ENCODE measurements around the gene IL11.
"Not testable (repeated sequence)": the region's sequence is repeated elsewhere in the genome, so short reads cannot be mapped to it uniquely, and the experiment has no call there.

Gene IL11

DNA sequence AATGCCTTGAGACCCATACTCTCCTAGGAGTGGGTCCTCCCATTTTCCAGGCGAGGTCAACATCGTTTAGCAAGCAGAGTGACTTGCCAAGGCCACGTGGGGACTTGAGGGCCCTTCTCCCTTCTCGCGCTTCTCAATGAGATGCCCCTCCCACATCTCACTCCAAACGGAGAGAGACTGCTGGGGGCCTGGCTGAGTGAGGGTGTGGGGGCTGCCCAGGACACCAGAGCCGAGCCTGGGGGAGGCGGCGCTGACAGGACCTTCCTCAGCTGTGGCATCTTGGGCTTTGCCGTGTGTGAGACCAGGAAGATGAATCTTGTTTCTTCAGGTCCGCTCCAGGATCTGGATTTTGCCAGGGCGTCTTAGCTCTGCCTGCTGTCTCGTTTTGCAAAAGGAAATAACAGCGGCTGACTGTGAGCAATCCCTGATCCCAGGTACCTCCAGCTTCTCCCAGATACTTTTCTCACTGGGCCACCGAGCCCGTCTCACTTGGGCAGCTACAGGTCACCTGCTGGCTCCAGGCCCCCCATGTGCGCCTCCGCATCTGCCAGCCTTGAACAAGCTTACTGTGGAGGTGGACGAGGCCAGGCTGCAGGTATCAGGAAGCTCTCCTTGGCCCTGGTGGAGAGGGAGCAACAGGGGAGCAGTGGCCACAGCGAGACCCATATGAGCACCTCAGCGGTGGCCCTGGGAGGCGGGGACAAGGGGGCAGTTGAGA, 21.8 kb downstream of the IL11 start:
- DNase-seq: no peak

DNA sequence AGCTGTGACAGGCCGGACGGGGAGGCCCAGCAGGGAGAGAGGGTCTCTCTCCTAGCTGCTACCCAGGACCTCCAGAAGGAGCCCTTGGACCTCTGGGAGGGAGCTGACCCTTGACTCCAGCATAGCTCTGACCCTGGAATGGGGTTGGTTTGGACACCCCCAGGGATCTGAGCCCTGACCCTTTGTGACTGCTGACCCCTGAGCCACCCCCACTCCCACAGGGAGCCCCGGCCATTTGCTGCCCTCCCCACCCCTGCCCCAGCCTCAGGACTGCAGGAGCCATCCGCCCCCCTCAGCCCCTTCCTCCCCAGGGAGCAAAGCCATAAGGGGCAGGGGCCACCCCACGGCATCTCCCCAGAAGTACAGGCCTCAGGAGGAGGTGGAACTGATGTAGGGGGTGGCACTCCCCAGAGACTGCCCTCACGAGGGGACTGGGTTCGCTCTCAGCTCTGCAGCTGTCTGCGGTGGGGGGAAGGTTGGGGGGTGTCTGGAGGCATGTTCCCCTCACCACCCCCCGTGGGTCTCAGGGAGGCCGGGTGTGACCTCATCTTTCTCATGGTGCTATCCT, 22.7 kb downstream of the IL11 start:
- no peak for DNase-seq

DNA sequence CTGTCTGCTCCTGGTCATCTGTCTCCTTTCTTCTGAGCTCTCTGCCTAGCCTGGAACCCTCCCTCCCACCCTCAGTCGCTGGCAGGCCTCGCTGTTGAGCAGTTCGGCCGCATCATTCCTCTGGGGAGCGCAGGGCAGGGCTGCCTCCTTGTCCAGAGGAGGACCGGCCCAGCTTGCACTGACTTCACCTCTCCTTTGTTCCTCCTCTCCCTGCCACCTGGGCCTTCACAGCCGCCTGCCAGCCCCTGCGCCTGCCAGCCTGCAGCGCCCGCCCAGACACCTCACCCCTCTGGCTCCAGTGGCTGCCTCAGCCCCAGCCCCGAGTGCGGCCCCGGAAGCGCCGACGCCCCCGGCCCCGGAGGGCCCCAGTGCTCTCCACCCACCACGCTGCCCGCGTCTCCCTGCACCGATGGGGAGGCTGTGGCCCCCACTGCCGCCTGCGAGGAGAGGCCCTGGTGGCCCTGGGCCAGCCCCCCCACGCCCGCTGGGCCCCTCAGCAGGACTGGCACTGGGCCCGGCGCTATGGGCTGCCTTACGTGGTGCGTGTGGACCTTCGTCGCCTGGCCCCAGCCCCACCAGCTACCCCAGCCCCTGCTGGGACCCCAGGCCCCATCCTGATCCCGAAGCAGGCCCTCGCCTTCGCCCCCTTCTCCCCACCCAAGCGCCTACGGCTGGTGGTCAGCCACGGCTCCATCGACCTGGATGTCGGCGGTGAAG, 23.4 kb downstream of the IL11 start:
- DNase-seq: no peak

DNA sequence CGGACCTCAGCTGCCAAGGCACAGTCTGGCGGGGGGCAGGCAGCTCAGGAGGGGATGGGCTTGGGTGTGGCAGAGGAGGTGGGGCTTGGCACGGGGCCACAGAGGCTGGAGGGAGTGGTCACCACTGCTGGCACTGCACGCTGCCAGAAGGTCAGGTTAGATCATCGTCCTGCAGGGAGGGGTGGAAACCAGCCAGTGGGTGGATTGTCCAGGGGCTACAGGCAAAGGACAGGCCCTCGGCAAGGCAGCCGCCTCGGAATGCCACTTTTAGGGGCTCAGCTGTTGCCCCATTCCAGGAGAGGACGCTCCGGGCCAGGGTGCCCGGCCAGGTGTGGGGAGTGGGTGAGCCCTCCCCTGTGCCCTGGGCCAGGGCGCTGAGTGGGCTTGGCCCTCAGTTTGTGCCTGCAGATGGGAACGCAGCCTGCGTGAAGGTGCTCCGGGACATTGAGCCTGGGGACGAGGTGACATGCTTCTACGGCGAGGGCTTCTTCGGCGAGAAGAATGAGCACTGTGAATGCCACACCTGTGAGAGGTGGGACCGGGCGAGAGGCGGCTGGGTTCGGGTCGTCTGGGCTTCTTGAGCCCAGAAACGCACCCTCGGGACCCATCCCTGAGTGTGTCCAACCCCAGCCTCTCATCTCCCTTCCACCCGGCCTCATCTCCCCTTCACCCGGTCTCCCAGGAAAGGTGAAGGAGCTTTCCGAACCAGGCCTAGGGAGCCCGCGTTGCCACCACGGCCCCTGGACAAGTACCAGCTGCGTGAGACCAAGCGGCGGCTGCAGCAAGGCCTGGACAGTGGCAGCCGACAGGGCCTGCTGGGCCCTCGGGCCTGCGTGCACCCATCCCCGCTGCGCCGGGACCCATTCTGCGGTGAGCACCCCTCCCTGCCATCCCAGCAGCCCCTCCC, 24.2 kb downstream of the IL11 start:
- DNase-seq: no peak

DNA sequence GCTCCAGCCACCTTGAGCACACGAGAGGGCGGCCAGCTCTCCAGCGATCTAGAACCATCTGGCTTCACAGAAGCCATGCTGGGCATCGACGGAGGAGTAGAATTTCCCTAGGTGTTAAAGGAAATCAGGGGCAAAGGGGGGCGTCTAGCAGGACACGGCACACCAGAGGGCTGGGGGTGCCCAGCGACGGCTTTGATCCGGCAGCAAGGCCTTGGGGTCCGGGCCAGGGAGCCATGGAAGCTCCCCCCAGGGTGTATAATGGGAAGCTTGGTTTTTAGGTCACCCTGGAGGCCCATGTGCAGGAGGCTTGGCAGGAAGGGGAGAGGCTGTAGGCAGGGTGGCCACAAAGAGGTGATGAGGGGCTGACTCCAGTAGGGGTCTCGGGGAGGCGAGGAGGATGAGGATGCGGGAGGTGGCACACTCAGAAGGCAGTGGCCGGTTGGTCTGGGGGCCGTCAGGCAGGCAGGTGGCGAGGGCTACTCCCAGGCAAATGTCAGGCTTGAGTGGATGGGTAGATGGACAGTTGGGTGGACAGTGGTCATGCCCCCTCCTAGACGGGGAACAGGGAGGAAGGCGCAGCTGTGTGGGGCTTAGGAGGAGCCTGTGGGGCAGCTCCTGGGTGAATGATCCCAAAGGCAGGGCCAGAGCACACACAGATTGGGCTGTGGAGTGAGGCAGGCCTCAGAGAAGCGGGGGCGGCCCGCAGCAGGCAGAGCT, 25.0 kb downstream of the IL11 start:
- no peak for DNase-seq

DNA sequence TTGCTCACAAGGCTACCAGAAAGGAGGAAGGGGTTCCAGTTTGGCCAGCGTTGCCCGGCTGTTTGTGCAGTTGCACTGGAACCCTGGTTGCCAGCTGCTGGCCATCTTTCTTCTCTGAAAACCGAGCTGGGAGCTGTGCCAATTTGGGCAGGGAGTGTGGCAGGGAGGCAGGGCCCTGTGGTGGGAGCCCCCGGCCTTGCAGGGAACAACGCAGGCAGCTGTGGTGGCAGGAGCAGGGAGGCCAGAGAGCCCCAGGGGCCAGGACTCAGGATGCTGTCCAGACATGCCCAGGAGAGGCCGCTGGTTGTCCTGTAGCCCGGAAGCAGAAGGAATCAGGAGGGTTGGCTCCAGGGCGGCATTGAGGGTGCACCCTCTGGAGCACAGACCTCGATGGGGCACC, 25.8 kb downstream of the IL11 start:
- DNase-seq: no peak

DNA sequence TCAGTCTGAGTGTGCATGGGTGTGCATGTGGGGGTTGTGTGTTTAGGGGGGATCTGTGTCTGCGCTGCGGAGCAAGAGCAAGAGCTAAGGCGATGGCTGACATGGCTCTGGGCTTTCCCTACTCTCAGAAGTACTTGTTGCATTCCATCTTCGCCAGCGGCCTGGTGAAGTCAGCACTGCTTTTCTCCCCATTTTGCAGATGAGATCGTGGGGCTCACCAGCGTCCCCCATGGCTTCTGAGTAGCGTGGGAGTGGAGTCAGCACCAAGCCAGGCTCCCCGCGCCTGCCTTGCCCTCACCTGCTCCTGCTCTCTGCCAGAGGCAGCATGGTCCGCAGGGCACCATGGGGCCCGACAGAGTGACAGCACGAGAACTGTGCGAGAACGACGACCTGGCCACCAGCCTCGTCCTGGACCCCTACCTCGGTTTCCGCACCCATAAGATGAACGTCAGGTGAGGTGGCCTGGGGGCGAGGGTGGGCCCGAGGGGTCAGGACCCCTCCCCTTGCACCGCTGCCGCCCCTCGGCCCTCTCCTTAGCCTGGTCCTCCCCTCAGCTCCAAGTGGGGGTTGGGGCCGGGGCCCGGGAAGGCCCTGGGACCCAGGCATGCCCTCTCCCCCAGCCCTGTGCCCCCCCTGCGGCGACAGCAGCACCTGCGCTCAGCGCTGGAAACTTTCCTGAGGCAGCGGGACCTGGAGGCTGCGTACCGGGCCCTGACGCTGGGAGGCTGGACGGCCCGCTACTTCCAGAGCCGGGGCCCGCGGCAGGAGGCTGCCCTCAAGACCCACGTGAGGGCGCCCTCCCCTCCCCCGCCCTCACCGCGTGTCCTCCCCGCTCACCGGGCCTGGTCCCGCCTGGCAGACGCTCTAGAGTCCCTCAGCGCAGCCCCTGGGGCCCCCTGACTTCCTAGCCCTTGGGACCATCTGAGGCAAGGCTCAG, 28.4 kb downstream of the IL11 start:
- no peak for DNase-seq

DNA sequence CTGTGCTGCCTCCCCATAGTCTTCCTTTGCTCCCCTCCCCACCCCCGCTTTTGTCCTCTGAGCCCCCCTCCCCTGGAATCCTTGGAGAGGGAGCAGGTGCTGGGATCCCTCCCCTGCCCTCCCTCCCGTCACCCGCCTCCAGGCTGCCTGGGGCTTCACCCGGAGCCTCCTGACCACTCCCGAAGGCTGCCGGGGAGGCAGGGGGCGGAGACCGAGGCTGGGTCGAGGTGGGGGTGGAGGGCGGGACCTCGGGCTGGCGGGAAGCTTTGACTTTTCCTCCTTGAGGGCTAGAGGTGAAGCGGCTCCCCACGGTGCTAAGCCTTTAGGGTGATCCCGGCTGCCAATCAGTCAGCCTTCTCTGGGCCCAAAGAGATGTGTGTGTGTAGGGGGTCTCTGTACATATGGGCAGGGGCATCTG, 29.1 kb downstream of the IL11 start:
- peak; percentile 73 to 95 for DNase-seq

DNA sequence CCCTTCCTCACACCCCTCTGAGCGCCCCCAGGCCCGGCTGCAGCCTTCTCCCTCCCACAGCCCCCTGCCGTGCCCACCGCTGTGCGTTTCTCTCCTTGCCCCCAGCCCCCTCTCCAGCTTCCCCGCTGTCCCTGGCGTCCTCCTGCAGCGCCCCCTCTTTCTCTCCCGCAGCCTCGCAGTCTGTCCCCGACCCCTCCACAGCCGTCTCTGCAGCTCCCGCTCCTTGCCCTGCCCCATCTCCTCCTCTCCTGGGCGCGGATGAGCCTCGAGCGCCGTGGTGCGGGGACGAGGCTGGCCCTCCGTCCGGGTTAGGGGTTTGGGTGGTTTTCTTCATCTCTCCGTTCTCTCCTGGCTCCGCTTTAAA, 29.5 kb downstream of the IL11 start:
- peak; percentile 32 to 86 for DNase-seq

DNA sequence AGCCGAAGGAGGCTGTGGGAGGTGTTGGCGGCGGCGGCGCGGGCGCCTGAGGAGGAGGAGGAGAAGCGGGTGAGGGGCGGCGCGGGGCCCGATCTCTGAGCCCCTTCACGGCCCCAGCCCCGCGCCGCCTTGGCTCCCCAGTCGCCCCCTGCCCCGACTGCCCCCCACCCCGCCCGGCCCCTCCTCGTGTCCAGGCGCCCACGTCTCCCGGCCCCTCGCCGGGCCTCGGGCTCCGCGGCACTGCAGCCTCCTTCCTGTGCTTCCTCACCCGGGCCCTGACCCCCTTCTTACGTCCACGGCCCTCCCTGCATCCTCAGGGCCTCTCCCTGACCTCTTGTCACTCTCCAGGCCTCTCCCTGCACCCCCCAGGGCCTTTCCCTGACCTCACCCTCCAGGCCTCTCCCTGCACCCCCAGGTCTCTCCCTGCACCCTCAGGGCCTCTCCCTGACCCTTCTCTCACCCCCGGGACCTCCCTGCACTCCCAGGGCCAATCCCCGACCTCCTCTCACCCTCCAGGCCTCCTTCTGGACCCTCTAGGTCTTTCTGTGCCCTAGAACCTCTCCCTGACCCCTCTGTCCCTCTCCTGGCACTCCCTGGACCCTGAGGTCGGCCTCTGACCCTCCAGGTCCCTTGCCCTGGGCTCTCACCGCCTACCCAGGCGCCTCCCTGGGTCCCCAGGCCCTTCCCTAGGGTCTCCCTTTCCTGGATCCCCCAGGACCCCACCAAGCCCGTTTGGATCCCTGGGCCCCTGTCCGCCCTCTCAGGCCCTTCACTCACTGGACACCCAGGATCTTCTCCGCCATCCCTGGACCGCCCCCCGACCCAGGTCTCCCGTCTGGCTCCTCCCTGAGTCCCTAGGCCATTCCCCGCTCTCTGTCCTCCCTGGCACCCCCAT, 30.1 kb downstream of the IL11 start:
- DNase-seq: peak in 1 of 2 experiments; percentile 62

DNA sequence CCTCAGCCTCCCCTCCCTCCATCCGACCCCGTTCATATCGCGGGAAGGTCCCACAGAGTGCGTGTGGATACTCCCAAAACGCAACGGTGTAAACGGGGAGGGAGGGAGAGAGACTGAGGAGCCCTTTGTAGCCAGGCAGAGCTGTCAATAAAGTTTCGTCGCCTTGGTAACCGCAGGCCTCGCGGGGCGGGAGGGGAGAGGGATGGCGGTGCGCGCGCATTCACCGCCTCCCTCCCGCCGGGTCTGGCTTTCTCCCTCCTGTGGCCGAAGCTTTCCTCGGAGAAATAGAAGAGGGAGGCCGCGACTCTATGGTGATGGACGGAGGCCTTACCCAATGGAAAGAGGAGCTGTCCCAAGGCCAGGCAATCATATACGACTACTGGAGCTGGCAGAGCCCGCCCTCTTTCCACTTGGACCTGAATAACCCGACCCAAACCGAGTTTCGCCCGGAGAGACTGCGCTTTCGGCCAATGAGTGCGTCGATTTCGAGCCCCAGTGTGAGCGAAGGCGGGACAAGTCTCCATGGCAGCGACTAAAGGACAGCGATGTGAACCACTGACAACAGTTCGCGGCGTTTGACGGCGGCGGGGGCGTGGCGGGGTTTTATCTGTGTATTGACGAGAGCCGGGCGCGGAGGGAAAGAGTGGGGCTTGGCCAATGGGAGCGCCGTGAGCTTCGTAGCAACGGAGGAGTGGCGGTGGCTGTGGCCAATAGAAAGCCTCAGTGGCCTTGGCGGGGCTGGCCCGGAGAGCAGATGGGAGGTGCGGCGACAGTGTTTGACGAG, 31.0 kb downstream of the IL11 start, which contains the start of gene KMT5C:
TSS of gene KMT5C (plus strand) at position 772 of the 784 bp plus-strand sequence. CDS start 2,061 bp downstream, outside the sequence.
- DNase-seq: peak; percentile 100

DNA sequence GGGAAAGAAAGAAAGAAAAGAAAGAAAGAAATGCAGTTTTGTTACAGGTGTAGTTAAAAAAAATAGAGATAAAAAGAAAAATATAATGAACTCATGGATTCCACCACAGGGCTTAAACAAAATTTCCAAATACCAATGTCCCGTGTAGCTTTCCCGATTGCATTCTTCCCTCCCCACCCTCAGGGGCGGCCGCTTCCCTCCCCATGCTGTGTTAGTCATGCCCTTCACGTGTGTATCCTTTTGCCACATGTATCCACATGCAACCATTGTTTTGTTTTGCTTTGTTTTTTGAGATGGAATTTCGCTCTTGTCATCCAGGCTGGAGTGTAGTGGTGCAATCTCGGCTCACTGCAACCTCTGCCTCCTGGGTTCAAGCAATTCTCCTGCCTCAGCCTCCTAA, 34.2 kb downstream of the IL11 start:
- DNase-seq: no peak

DNA sequence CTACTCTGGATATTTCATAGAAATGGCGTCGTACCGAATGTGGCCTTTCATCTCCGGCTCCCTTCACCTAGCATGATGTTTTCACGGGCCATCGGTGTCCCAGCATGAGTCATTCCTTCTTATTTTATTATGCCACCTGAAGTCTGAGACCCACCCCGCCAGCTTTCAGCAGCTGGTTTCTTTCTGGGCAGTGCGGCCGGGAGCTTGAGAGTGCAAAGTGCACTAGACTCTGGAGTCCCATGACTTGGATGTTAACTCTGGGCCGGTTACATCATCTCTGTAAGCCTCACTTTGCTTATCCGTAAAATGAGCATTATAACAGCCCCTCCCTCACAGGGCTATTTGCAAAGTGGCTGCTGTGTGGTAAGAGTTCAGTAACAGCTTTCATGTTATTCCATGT, 36.4 kb downstream of the IL11 start:
- no peak for DNase-seq

DNA sequence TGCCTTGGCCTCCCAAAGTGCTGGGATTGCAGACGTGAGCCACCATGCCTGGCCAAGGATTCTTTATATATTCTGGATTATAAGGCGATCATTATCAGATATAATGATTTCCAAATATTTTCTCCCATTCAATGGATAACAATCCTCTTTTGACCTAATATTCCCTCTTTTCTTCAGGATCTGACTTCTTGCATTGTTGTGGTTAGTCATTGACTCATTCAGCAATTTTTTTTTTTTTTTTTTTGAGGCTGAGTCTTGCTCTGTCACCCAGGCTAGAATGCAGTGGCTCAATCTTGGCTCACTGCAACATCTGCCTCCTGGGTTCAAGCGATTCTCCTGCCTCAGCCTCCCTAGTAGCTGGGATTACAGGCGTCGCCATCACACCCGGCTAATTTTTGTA, 40.5 kb downstream of the IL11 start:
- DNase-seq: not testable (repeated sequence)

DNA sequence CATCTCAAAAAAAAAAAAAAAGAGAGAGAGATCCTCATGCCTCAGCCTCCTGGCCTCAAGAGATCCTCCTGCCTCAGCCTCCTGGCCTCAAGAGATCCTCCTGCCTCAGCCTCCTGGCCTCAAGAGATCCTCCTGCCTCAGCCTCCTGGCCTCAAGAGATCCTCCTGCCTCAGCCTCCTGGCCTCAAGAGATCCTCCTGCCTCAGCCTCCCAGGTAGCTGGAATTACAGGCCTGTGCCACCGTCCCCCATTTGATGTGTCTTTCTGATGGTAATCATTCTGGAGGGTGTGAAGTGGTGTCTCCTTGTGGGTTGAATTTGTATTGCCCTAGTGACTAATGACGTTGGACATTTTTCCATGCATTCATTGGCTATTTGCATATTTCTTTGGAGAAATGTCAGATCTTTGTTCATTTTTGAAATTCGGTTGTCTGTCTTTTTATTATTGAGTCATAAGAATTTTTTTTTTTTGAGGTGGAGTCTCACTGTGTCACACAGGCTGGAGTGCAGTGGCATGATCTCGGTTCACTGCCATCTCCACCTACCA, 41.4 kb downstream of the IL11 start:
- DNase-seq: peak in 1 of 2 experiments; percentile 66

DNA sequence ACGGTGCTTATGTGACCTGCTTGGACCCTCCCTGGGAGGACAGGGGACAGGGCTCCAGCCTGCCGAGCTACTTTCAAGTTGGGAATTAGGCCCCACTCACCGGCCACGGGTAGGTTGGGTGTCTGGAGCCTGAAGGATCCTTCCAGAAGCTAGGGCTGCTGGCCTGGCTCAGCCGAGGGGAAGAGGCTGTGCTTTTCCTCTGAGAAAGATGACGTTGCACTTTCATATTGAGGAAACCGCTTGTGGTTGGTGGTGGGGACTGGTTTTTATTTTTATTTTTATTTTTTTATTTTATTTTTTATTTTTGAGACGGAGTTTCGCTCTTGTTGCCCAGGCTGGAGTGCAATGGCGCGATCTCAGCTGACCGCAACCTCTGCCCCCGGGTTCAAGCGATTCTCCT, 45.1 kb downstream of the IL11 start, which contains the start of gene TMEM150B:
TSS of gene TMEM150B (minus strand) at position 170 of the 400 bp plus-strand sequence. CDS start 4,305 bp downstream, outside the sequence.
- DNase-seq: no peak

DNA sequence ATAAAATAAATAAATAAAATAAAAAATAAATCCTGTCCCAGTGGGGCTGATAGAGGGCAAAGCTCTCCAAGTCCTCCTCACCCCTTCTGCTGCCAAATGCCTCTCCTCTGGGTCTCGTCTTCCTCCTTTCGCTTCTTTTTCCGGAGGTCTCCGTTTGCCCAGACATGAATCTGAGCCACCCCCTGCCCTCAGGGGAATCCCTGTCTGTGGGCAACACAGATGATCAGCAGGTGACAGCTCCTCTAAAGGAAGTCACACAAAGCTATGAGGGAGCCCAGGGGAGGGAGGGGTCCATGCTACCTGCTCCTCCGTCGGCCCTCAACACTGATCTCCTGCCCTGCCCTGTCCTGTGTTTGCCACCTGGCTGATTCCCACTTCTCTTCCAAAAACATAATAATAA, 45.6 kb downstream of the IL11 start:
- DNase-seq: no peak

DNA sequence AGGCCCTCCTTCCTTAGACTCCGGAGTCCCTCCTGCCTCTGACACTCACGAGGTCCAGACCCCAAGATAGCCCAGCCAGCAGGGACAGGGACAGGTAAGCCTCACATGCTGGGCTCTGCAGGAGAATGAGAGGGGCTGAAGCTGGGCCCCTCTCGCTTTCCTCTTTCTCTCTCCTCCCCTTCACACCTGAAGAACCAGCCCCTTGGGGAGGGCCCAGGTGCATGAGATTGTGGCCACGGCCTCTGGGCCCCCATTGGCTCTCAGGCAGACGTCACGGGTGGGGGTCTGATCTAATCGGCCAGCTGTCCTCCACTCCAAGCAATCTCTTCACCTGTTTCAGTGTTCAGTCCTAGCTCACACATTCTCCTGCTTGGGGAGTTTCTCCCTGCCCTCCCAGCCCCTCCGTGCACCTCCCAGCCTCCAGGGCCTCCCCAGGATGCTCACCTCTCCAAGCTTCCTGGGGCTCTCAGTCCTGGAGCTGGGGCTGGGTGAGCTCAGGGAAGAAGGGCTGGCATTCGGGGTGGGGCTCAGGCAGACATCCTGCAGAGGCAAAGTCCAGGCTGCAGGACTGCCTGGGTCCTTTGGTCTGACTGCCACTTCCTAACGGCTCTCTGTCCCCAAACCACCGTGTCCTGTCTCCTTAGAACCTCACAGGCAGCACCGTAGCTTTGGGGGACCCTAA, 47.9 kb downstream of the IL11 start:
- DNase-seq: no peak
